HG03378 (cell line): ENCODE results near the gene SSC4D.
A peak's percentile ranks its signal among the peaks of the same experiment; 100 is the strongest.
"Not testable (repeated sequence)": the region's sequence is repeated elsewhere in the genome, so short reads cannot be mapped to it uniquely, and the experiment has no call there.

ENCODE experiments used
- ATAC-seq: cut with Tn5 transposase; IDR thresholded peaks from one replicate; pipeline ENCODE4 v1.9.1; 2021; ENCODE audit warnings: mild to moderate bottlenecking, moderate library complexity; ENCODE audit not compliant: unreplicated experiment

Gene SSC4D

GRCh38 chr7:76409537-76409936 lies at the start of gene SSC4D:
TSS of gene SSC4D (minus strand) at chr7:76409697. CDS start at chr7:76404439, 5,258 bp downstream.
- no peak for ATAC-seq

DNA sequence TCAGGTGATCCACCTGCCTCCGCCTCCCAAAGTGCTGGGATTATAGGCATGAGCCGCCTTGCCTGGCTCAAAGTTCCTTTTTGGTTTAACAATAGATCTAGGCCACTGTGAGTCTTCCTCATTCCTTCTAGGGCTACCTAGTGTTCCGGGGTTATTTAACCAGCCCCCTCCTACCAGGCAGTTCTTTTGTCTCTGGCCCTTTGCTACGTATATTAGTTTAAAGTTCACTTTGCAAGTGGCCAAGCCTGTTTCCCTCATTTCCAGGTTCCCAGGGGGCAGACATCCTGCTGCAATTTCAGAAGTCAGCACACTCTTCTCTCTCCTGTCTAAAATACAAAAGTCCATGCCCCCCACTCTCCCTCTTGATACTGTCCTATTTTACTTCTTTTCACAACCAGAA lies 49.0 kb upstream of the SSC4D start:
- ATAC-seq, result not testable (repeated sequence)

- not testable (repeated sequence) for ATAC-seq
These were observed 47.5 kb upstream of the SSC4D start for GRCh38 chr7:76457017-76457416.

GRCh38 chr7:76445577-76446008 lies 36.1 kb upstream of the SSC4D start:
- ATAC-seq, result peak; percentile 94

DNA sequence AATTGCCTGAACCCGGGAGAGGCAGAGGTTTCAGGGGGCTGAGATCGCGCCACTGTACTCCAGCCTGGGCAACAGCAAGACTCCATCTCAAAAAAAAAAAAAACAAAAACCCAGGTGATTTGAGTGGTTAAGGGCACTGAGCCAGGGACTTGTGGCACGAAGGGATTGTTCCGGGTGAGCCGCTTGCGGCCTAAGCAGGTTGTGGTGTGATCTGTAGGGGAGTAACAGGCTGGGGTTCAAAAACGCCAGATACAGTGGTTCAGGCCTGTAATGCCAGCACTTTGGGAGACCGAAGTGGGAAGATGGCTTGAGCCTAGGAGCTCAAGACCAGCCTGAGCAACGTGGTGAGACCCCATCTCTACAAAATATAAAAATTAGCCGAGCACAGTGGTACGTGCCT lies 34.3 kb upstream of the SSC4D start:
- not testable (repeated sequence) for ATAC-seq

DNA sequence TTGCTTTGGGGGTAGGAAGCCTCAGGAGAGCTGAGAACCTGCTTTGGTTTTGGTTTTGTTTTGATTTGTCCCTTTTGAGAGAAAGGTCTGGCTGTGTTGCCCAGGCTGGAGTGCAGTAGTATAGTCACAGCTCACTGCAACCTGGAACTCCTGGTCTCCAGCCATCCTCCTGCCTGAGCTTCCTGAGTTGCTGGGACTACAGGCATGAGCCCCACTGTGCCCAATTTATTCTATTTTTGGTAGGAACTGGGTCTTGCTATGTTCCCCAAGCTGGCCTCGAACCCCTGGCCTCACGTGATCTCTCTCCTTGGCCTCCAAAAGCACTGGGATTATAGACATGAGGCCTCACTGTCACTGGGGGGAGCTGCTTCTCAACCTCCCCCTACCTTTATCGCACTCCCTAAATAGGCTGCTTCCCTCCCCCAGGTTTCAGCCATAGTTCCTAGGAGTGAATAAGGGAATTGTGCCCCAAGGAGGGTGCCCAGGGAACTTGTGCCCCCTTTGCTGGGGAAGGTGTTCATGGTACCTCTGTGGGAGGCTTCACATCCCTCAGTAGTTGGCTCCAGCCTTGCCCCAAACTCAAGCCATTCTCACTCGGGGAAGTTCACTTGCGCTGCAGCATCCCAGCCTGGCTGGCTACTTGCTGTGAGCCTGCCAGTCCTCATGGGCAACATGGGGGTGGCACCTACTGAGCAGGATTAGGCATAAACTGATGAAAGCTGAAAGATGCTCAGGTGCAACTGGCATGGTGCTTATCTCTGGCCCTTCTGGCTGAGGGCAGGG lies 33.4 kb upstream of the SSC4D start:
- ATAC-seq, result not testable (repeated sequence)

DNA sequence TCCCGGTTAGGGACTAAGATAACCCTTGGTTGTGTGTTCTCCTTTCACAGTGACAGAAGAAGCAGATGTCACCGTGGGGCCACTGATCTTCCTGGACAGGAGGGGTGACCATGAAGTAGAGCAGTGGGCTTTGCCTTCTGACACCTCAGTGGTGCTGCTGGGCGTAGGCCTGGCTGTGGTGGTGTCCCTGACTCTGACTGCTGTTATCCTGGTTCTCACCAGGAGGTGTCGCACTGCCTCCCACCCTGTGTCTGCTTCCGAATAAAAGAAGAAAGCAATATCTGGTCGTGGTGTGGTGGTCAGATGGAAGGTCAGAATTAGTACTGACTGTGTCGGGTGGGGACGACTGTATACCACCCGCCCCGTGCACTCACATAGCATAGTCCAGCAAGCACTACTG lies 32.3 kb upstream of the SSC4D start:
- ATAC-seq, result peak; percentile 38

- ATAC-seq, result not testable (repeated sequence)
These were observed 30.9 kb upstream of the SSC4D start for GRCh38 chr7:76440404-76440803.

DNA sequence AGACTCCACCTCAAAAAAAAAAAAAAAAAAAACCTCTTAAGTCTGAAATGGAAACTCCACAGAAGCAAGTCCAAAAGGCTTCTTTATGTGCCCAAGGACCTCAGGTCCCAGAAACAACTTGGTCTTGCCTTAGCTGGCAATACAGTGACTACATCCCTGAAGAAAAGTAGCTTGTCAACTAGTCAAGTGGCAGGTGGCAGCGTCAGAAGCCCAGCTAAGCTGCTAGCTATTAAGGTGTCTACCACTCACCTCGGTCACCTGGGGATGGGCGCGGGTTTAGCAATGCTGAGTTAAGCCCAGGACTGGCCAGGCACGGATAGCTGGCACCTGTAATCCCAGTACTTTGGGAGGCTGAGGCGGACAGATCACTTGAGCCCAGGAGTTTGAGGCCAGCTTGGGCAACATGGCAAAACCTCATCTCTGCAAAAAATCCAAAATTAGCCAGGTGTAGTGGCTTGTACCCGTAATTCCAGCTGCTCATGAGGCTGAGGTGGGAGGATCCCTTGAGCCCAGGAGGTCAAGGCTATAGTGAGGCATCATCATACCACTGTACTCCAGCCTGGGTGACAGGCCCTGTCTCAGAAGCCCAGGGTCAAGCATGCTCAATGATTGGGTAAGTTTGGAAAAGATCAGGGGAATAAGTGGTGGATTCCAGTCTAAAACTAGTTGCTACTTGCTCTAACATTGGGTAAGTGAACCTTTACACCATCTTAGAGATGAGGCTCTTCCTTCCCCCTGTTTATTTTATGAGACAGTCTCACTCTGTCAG lies 29.8 kb upstream of the SSC4D start:
- ATAC-seq, result not testable (repeated sequence)

GRCh38 chr7:76437873-76438272 lies 28.4 kb upstream of the SSC4D start:
- ATAC-seq, result peak; percentile 65

DNA sequence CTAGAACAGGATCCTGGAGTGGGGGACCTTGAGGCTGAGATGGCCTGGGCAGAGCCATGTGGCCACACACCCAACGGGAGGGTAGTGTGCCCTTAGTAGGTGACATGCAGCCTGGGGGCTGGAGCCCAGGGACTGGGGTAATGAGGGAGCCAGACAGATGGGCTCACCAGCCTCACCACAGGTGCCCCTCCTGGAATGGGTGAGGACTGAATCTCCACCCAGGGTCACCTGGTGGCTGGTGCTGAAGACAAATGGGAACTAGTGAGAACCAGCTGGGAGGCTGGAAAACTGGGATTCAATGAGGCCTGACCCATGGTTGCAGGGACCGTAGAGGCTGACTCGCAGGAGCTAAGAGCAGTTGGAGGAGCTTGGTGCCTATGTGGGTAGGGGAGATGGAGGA lies 21.3 kb upstream of the SSC4D start:
- no peak for ATAC-seq

GRCh38 chr7:76430211-76430610 lies 20.7 kb upstream of the SSC4D start:
- ATAC-seq, result no peak

GRCh38 chr7:76428868-76429805 lies 19.6 kb upstream of the SSC4D start:
- no peak for ATAC-seq

GRCh38 chr7:76428149-76428823 lies 18.8 kb upstream of the SSC4D start:
- ATAC-seq, result no peak

DNA sequence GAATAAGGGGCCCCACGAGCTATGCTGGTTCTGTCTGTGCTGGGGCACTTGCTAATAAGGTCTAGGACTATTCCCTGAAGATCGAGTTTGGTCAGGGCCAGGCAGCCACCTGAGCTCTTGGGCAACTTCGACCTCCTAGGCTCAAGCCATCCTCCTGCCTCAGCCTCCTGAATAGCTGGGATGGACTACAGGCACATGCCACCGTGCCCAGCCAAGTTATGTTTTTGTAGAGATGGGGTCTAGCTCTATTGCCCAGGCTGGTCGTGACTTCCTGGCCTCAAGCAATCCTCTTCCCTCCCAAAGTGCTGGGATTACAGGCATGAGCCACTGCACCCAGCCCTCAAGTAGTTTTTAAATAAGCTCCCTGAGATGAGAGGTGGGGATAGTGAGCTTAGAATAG lies 18.1 kb upstream of the SSC4D start:
- ATAC-seq, result no peak

GRCh38 chr7:76426246-76426645 lies 16.7 kb upstream of the SSC4D start:
- ATAC-seq, result no peak

DNA sequence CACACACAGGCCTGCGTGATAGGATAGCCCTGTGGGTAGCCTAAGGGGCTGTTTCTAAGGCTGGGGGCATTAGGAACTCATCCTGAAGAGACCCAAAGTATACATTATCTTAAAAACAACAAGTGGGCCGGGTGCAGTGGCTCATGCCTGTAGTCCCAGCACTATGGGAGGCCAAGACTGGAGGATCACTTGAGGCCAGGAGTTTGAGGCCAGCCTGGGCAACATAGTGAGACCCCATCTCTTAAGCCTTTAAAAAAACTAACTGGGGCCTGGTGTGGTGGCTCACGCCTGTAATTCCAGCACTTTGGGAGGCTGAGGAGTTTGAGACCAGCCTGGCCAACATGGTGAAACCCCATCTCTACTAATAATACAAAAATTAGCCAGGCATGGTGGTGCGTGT lies 16.1 kb upstream of the SSC4D start:
- not testable (repeated sequence) for ATAC-seq

GRCh38 chr7:76425156-76425555 lies 15.7 kb upstream of the SSC4D start:
- no peak for ATAC-seq

DNA sequence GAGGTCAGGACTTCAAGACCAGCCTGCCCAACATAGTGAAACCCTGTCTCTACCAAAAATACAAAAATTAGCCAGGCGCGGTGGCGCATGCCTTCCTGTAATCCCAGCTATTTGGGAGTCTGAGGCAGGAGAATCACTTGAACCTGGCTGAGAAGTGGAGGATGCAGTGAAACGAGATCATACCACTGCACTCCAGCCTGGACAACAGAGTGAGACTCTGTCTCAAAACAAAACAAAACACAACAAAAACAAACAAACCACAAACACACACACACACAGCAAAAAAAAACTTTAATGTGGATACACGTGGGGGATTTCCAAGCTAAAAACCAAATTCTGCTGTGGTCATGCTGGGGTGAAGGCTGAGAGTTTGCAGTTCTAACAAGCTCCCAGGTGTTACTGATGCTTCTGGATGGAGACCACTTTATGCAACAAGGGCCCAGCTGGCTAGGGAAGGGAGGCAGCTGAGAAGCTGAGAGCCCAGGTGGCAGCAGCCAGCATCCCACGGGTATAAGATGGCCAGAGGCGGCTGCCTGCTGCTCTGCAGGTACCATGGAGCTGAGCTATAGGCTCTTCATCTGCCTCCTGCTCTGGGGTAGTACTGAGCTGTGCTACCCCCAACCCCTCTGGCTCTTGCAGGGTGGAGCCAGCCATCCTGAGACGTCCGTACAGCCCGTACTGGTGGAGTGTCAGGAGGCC lies 15.1 kb upstream of the SSC4D start, which contains the start of gene ZP3:
TSS of gene ZP3 (plus strand) at position 538 of the 699 bp plus-strand sequence. CDS start at position 553, 15 bp downstream.
- peak; percentile 59 for ATAC-seq
